B cell (primary cell): ENCODE data around the gene TRRAP. TPM values are rescaled to one million over a fixed set of nuclear protein-coding genes. Genes with fewer than 3 reads are reported as not detected.

ENCODE experiments used
- ATAC-seq: fragments of 200-7000 bp; cut with Tn5 transposase; one replicate; pipeline ENCODE4 v1.10.0; 2021; ENCODE audit warnings: low read depth, mild to moderate bottlenecking, moderate number of reproducible peaks, moderate library complexity
- CTCF ChIA-PET: fragments of 350-600 bp; sonication (Branson Sonifier 250); formaldehyde crosslinking; loops from one replicate; lab custom pipeline; 2021; ENCODE audit warnings: antibody characterized with exemption, inconsistent platforms; lab: Charles Lee
- POLR2A ChIA-PET: fragments of 350-600 bp; sonication (Branson Sonifier 250); formaldehyde crosslinking; loops from one replicate; lab custom pipeline; 2021; ENCODE audit warnings: antibody characterized with exemption; lab: Charles Lee
- DNase-seq: peaks from one replicate; pipeline ENCODE4 v3.0.0; 2013
- H2AFZ ChIP-seq: 2 replicates; pipeline ENCODE4 v1.6.1; 2012; ENCODE audit warnings: mild to moderate bottlenecking, low read depth, low read length; ENCODE audit not compliant: insufficient read depth, poor library complexity, severe bottlenecking
- H3K27ac ChIP-seq, 2 donors: 1 replicate in 1 of 2; 2 replicates in 1 of 2; pipeline ENCODE4 v1.5.1; 2012 to 2013; ENCODE audit warnings: low read length in 2 of 2, mild to moderate bottlenecking in 2 of 2, moderate library complexity in 1 of 2
- H3K27me3 ChIP-seq, 4 experiments: fragments of 200-600 bp in 1 of 4; sonication (generic) in 1 of 4; replicated peaks in 1 of 4; 1 replicate in 2 of 4; 2 replicates in 2 of 4; pipeline versions ENCODE4 v1.6.1 to v1.7.0; 2013 to 2016; ENCODE audit warnings: low read length in 3 of 4, mild to moderate bottlenecking in 2 of 4, mixed read lengths in 1 of 4, moderate library complexity in 1 of 4; ENCODE audit not compliant: insufficient read depth in 4 of 4, control insufficient read depth in 3 of 4; ENCODE audit errors: control extremely low read depth in 1 of 4
- H3K36me3 ChIP-seq, 2 experiments: replicated peaks in 1 of 2; 1 replicate in 1 of 2; 2 replicates in 1 of 2; pipeline versions ENCODE4 v1.6.1 to v1.7.1; 2013; ENCODE audit warnings: low read length in 1 of 2; ENCODE audit not compliant: insufficient read depth in 2 of 2, control insufficient read depth in 1 of 2; ENCODE audit errors: control extremely low read depth in 1 of 2, extremely low read depth in 1 of 2
- H3K4me1 ChIP-seq, 2 donors: fragments of 200-600 bp in 1 of 2; sonication (generic) in 1 of 2; 1 replicate in 1 of 2; 2 replicates in 1 of 2; pipeline versions ENCODE4 v1.5.1 to v1.6.1; 2013 to 2017; ENCODE audit warnings: low read length in 2 of 2; ENCODE audit not compliant: control insufficient read depth in 2 of 2, insufficient read depth in 2 of 2
- H3K4me2 ChIP-seq: replicated peaks from 2 replicates; pipeline ENCODE3; 2012; ENCODE audit warnings: mild to moderate bottlenecking, low read depth, low read length; ENCODE audit not compliant: poor library complexity, severe bottlenecking
- H3K4me3 ChIP-seq, 5 experiments: fragments of 200-600 bp in 1 of 5; sonication (generic) in 1 of 5; 1 replicate in 3 of 5; 2 replicates in 2 of 5; pipeline versions ENCODE4 v1.5.1 to v1.7.0; 2011 to 2016; ENCODE audit warnings: low read length in 4 of 5, mild to moderate bottlenecking in 4 of 5, low read depth in 2 of 5, control low read depth in 1 of 5, moderate library complexity in 1 of 5; ENCODE audit not compliant: insufficient read depth in 1 of 5; ENCODE audit errors: control extremely low read depth in 1 of 5, extremely low read depth in 1 of 5
- H3K79me2 ChIP-seq: fragments of 200-600 bp; sonication (generic); one replicate; pipeline ENCODE4 v1.6.0; 2016; ENCODE audit warnings: low read length; ENCODE audit not compliant: control insufficient read depth, insufficient read depth
- H3K9ac ChIP-seq: fragments of 200-600 bp; sonication (generic); 2 replicates; pipeline ENCODE4 v1.6.1; 2017; ENCODE audit warnings: mild to moderate bottlenecking, low read length, moderate library complexity
- H3K9me3 ChIP-seq, 3 donors: one replicate each; pipeline versions ENCODE4 v1.6.1 to v1.7.1; 2013; ENCODE audit warnings: low read length in 2 of 3; ENCODE audit not compliant: control insufficient read depth in 2 of 3, insufficient read depth in 1 of 3; ENCODE audit errors: control extremely low read depth in 1 of 3
- H4K20me1 ChIP-seq: 2 replicates; pipeline ENCODE4 v1.6.0; 2012; ENCODE audit warnings: mild to moderate bottlenecking, low read length; ENCODE audit not compliant: insufficient read depth, control insufficient read depth, poor library complexity, severe bottlenecking
- H3K27ac Mint-ChIP-seq: one replicate; pipeline ENCODE4 v1.8.0; 2021; ENCODE audit warnings: mixed read lengths
- H3K27me3 Mint-ChIP-seq: one replicate; pipeline ENCODE4 v1.8.0; 2021; ENCODE audit warnings: mixed read lengths
- H3K4me1 Mint-ChIP-seq: one replicate; pipeline ENCODE4 v1.8.0; 2021; ENCODE audit warnings: mixed read lengths
- H3K4me3 Mint-ChIP-seq: one replicate; pipeline ENCODE4 v1.8.0; 2021; ENCODE audit warnings: mixed read lengths
- H3K9me3 Mint-ChIP-seq: one replicate; pipeline ENCODE4 v1.8.0; 2022; ENCODE audit warnings: mixed read lengths; ENCODE audit not compliant: insufficient read depth
- EZH2 ChIP-seq: IDR thresholded peaks from 2 replicates; pipeline ENCODE4 v1.6.1; 2012; ENCODE audit warnings: borderline replicate concordance, low read depth, mild to moderate bottlenecking, moderate library complexity, low read length; ENCODE audit not compliant: insufficient read depth, poor library complexity, severe bottlenecking
- WGBS: methylation state at CpG from one replicate; pipeline ENCODE4 v1.1.5; 2013; ENCODE audit warnings: missing lambda C conversion rate; ENCODE audit not compliant: insufficient coverage; 5-methylcytosine and 5-hydroxymethylcytosine counted together
- intact Hi-C: fragments of 100-400 bp; cut with micrococcal nuclease; formaldehyde crosslinking; loops from one replicate; pipeline ENCODE4 v1.10.0; 2022
- polyA plus RNA-seq: library from polyadenylated mRNA; depleted of rRNA; stranded (reverse); fragments of >200 nt; gene quantifications from 2 replicates; pipeline ENCODE4 v1.2.3, GENCODE V29; 2012
- total RNA-seq, 2 donors: library from RNA; stranded (reverse); fragments of 120-200 nt in 1 of 2; gene quantifications; 1 replicate in 1 of 2; 2 replicates in 1 of 2; pipeline versions ENCODE4 v1.2.3 to v1.2.4, GENCODE V29; 2013 to 2022
- TF ChIP-seq, protein P1 (sequence below): fragments of 200-600 bp; IDR thresholded peaks from one replicate; pipeline ENCODE4 v1.8.0; 2022; ENCODE audit warnings: antibody characterized with exemption, mild to moderate bottlenecking

Gene TRRAP
- total and polyA plus RNA-seq, 2 donors (not counting 1 experiment from before 2014, with no cell fraction given): 25.4 to 102 TPM

DNA sequence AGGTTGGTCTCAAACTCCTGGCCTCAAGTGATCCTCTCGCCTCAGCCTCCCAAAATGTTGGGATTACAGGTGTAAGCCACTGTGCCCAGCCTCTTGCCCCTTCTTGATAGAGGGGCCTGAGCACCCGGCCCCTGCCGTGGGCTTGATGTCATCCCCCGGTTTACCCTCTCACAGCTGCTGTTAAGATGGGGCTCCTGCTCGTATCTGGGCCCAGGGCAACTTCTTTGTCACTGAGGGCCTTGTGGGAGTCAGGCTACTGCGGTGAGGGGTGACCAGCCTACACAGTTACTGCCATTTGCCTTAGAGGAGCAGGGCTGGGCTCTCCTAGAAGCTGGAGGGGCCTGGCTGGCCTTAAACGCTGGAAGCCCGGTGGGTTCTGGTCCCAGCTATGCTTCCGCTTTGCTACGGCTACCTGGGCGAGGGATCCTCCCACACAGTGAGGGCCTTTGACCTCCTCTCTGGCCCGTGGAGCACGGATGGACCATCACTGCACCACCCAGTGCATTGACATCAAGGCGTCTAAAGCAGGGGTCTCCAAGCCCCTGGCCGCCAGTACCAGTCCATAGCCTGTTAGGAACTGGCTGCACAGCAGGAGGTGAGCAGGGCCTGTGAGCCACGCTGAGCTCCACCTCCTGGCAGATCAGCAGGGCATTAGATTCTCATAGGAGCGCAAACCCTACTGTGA, 7.4 kb upstream of the TRRAP start:
- Mint-ChIP-seq H3K9me3 (no peaks in the 10 kb centered on the region), H3K27ac (peak overlapping the region; percentile 77), H3K27me3 (peaks cover 4% of the 10 kb centered on the region), H3K4me1 (peaks cover 12% of the 10 kb centered on the region), H3K4me3 (peak overlapping the region; percentile 90)
- H3K36me3 ChIP-seq: no peaks in the 10 kb centered on the region
- H4K20me1 ChIP-seq: no peaks in the 10 kb centered on the region
- no peak for ATAC-seq
- peak overlapping the region in 3 of 5 experiments; percentile 50 to 54 (median 52) for H3K4me3 ChIP-seq
- ChIA-PET CTCF (interaction anchor here (0.8 to 3.9 kb wide), 9 partner anchors 8 to 125 kb away, joined by 3 to 24 read pairs (median 3); partner anchors contain the start of gene TRRAP), POLR2A (interaction anchor here (0.6 to 1.2 kb wide), 3 partner anchors 9 to 554 kb away, joined by 4 to 7 read pairs (median 6); no protein-coding TSS in a partner anchor)
- intact Hi-C loops: loop anchor here (1.0 to 10.0 kb wide), 4 partner anchors 7 to 556 kb away; partner anchors contain the start of genes SMURF1 and TRRAP
- peaks cover 0 to 14% (median 0%) of the 10 kb centered on the region in 3 donors for H3K9me3 ChIP-seq
- 88% methylated on average over 17 of the region's 17 CpGs for WGBS
- H3K27ac ChIP-seq: no peak overlapping the region
- no peaks in the 10 kb centered on the region for H3K79me2 ChIP-seq
- peaks cover 0 to 25% (median 9%) of the 10 kb centered on the region in 4 experiments for H3K27me3 ChIP-seq
- peak overlapping the region; percentile 85 for H2AFZ ChIP-seq
- peak overlapping the region; percentile 98 for H3K4me2 ChIP-seq
- peak; percentile 30 for DNase-seq
- TF ChIP-seq, protein P1, sequence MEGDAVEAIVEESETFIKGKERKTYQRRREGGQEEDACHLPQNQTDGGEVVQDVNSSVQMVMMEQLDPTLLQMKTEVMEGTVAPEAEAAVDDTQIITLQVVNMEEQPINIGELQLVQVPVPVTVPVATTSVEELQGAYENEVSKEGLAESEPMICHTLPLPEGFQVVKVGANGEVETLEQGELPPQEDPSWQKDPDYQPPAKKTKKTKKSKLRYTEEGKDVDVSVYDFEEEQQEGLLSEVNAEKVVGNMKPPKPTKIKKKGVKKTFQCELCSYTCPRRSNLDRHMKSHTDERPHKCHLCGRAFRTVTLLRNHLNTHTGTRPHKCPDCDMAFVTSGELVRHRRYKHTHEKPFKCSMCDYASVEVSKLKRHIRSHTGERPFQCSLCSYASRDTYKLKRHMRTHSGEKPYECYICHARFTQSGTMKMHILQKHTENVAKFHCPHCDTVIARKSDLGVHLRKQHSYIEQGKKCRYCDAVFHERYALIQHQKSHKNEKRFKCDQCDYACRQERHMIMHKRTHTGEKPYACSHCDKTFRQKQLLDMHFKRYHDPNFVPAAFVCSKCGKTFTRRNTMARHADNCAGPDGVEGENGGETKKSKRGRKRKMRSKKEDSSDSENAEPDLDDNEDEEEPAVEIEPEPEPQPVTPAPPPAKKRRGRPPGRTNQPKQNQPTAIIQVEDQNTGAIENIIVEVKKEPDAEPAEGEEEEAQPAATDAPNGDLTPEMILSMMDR: no peak
- TF ChIP-seq EZH2: no peak
- peak overlapping the region; percentile 61 for H3K9ac ChIP-seq
- H3K4me1 ChIP-seq: peaks cover 16 to 22% of the 10 kb centered on the region in 2 donors
